Neuronal stem cell (in vitro differentiated cells): Measurements from ENCODE around the gene CYSTM1.

Experiments
- DNase-seq: peaks from one replicate; pipeline ENCODE4 v3.0.0-alpha.2; 2013; ENCODE audit warnings: low spot score
- H2AFZ ChIP-seq: one replicate; pipeline ENCODE4 v1.6.1; 2013; ENCODE audit warnings: mild to moderate bottlenecking, low read length, inconsistent platforms
- H2AK5ac ChIP-seq: 2 replicates; pipeline ENCODE4 v1.6.1; 2013; ENCODE audit warnings: low read depth, mild to moderate bottlenecking, inconsistent platforms, low read length, moderate library complexity, mixed read lengths
- H2BK120ac ChIP-seq: 2 replicates; pipeline ENCODE4 v1.6.1; 2013; ENCODE audit warnings: low read depth, mild to moderate bottlenecking, inconsistent platforms, low read length, moderate library complexity, mixed read lengths
- H2BK12ac ChIP-seq: one replicate; pipeline ENCODE4 v1.6.1; 2013; ENCODE audit warnings: low read length, inconsistent platforms
- H2BK15ac ChIP-seq: 2 replicates; pipeline ENCODE4 v1.6.1; 2013; ENCODE audit warnings: mild to moderate bottlenecking, low read length, inconsistent platforms, mixed read lengths
- H2BK5ac ChIP-seq: one replicate; pipeline ENCODE4 v1.6.1; 2013; ENCODE audit warnings: inconsistent platforms, mild to moderate bottlenecking, low read length, moderate library complexity
- H3K14ac ChIP-seq: one replicate; pipeline ENCODE4 v1.6.1; 2013; ENCODE audit warnings: low read length, inconsistent platforms
- H3K18ac ChIP-seq: 2 replicates; pipeline ENCODE4 v1.6.1; 2013; ENCODE audit warnings: low read length, inconsistent platforms
- H3K23ac ChIP-seq: 2 replicates; pipeline ENCODE4 v1.6.1; 2013; ENCODE audit warnings: low read depth, mild to moderate bottlenecking, mixed read lengths, low read length, inconsistent platforms; ENCODE audit not compliant: poor library complexity
- H3K27ac ChIP-seq: replicated peaks from 3 replicates; pipeline ENCODE4 v1.5.1; 2013; ENCODE audit warnings: low read length, inconsistent platforms
- H3K27me3 ChIP-seq, 3 experiments: 2 replicates each; pipeline ENCODE4 v1.6.1; 2013; ENCODE audit warnings: low read length in 3 of 3, mild to moderate bottlenecking in 2 of 3, inconsistent platforms in 1 of 3, low read depth in 1 of 3, mixed read lengths in 1 of 3, moderate library complexity in 1 of 3; ENCODE audit not compliant: control insufficient read depth in 3 of 3, insufficient read depth in 3 of 3
- H3K36me3 ChIP-seq, 2 donors: replicated peaks in 1 of 2; 2 replicates each; pipeline ENCODE4 v1.6.1; 2013; ENCODE audit warnings: low read length in 2 of 2; ENCODE audit not compliant: control insufficient read depth in 2 of 2, insufficient read depth in 2 of 2
- H3K4ac ChIP-seq: 2 replicates; pipeline ENCODE4 v1.6.1; 2013; ENCODE audit warnings: inconsistent platforms, mild to moderate bottlenecking, low read length, moderate library complexity
- H3K4me1 ChIP-seq, 2 donors: 1 replicate in 1 of 2; 2 replicates in 1 of 2; pipeline ENCODE4 v1.6.1; 2013; ENCODE audit warnings: low read length in 2 of 2, low read depth in 1 of 2; ENCODE audit not compliant: control insufficient read depth in 2 of 2, insufficient read depth in 1 of 2
- H3K4me2 ChIP-seq: one replicate; pipeline ENCODE4 v1.6.1; 2013; ENCODE audit warnings: mild to moderate bottlenecking, low read length, inconsistent platforms; ENCODE audit not compliant: insufficient read depth, poor library complexity, severe bottlenecking
- H3K4me3 ChIP-seq, 2 donors: 2 replicates each; pipeline ENCODE4 v1.5.1; 2013; ENCODE audit warnings: low read length in 2 of 2, mild to moderate bottlenecking in 2 of 2, inconsistent platforms in 1 of 2, moderate library complexity in 1 of 2
- H3K79me1 ChIP-seq: one replicate; pipeline ENCODE4 v1.6.1; 2013; ENCODE audit warnings: low read depth, mild to moderate bottlenecking, inconsistent platforms, low read length, moderate library complexity
- H3K9ac ChIP-seq: one replicate; pipeline ENCODE4 v1.6.1; 2013; ENCODE audit warnings: mild to moderate bottlenecking, low read depth, low read length, inconsistent platforms; ENCODE audit not compliant: poor library complexity
- H3K9me3 ChIP-seq, 2 donors: replicated peaks in 1 of 2; 2 replicates each; pipeline versions ENCODE3 to v1.6.1; 2013; ENCODE audit warnings: low read length in 2 of 2, mild to moderate bottlenecking in 2 of 2, inconsistent platforms in 1 of 2, low read depth in 1 of 2, mixed read lengths in 1 of 2, moderate library complexity in 1 of 2; ENCODE audit not compliant: control insufficient read depth in 2 of 2, insufficient read depth in 1 of 2
- H4K8ac ChIP-seq: one replicate; pipeline ENCODE4 v1.6.1; 2013; ENCODE audit warnings: low read depth, mild to moderate bottlenecking, inconsistent platforms, low read length, moderate library complexity
- H4K91ac ChIP-seq: one replicate; pipeline ENCODE4 v1.6.1; 2013; ENCODE audit warnings: low read length, low read depth, mild to moderate bottlenecking, inconsistent platforms; ENCODE audit not compliant: poor library complexity
- WGBS, 2 donors: extraction: QIAGEN DNeasy Blood & Tissue Kit; methylation state at CpG; one replicate each; pipeline ENCODE4 v1.1.7; 2013; ENCODE audit warnings: missing lambda C conversion rate in 2 of 2, mixed read lengths in 1 of 2; ENCODE audit not compliant: insufficient read length in 2 of 2, insufficient replicate concordance in 1 of 2; ENCODE audit errors: extremely low coverage in 2 of 2; 5-methylcytosine and 5-hydroxymethylcytosine counted together

Gene CYSTM1

GRCh38 chr5:140181525-140181924 lies 6.5 kb downstream of the CYSTM1 start:
- H3K4ac ChIP-seq = no peak overlapping the region
- H3K4me1 ChIP-seq = peaks cover 12 to 13% of the 10 kb centered on the region in 2 donors
- no peak for DNase-seq
- peaks cover 4% of the 10 kb centered on the region for H3K79me1 ChIP-seq
- no peak overlapping the region for H3K27ac ChIP-seq
- no peak overlapping the region for H2BK120ac ChIP-seq
- no peaks in the 10 kb centered on the region for H3K27me3 ChIP-seq
- H3K23ac ChIP-seq = no peak overlapping the region
- H2BK5ac ChIP-seq = no peak overlapping the region
- H2AK5ac ChIP-seq = no peak overlapping the region
- no peak overlapping the region for H3K18ac ChIP-seq
- H3K9me3 ChIP-seq = no peaks in the 10 kb centered on the region
- no peak overlapping the region for H2AFZ ChIP-seq
- no CpG with 5 or more reads among the region's 3 CpGs for WGBS, 2 donors
- H3K4me3 ChIP-seq = no peak overlapping the region
- H4K8ac ChIP-seq = no peak overlapping the region
- H2BK15ac ChIP-seq = no peak overlapping the region
- no peak overlapping the region for H3K9ac ChIP-seq
- H2BK12ac ChIP-seq = no peak overlapping the region
- H4K91ac ChIP-seq = no peak overlapping the region
- H3K4me2 ChIP-seq = no peak overlapping the region
- no peak overlapping the region for H3K14ac ChIP-seq
- H3K36me3 ChIP-seq = no peaks in the 10 kb centered on the region

DNA sequence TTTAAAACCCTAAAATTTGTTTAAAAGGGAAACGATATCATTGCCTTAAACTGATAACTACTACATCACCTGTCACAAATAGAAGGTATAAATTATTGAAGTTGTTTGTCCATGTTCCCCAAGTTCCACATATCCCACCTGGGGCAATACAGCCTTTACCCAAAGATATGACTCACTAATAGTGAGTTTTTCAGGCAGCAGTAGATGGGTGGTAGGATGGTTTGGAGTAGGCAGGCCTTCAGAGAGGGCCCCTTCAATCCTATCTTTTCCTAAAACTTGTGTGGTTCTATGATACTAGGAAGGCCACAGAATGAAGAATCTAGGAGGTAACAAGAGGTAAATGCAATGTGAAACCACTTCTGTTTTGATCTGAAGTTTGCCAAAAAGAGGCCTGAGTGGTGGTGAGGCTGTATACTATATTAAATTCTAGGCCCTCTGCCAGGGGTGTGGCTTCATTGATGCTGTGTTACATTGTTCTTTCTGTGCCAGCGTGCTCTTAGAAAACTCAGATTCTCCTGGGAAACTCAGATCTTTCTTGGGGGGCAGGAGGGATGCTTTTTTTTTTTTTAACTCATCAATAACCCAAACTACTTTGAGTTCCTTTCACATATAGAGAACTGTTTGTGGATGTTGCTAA lies 7.2 kb downstream of the CYSTM1 start:
- Histone ChIP-seq H3K9ac (no peak overlapping the region), H2BK5ac (no peak overlapping the region), H2BK120ac (no peak overlapping the region), H2AK5ac (no peak overlapping the region), H3K4me2 (no peak overlapping the region), H3K23ac (no peak overlapping the region), H3K36me3 (no peaks in the 10 kb centered on the region), H3K27me3 (no peaks in the 10 kb centered on the region), H2BK12ac (no peak overlapping the region), H2AFZ (peak overlapping the region; percentile 27), H3K14ac (no peak overlapping the region), H3K9me3 (no peaks in the 10 kb centered on the region), H2BK15ac (no peak overlapping the region), H3K4ac (no peak overlapping the region), H4K91ac (no peak overlapping the region), H3K4me1 (peaks cover 11 to 13% of the 10 kb centered on the region in 2 donors), H3K18ac (no peak overlapping the region), H4K8ac (no peak overlapping the region), H3K79me1 (peaks cover 4% of the 10 kb centered on the region), H3K27ac (no peak overlapping the region), H3K4me3 (no peak overlapping the region)
- no peak for DNase-seq
- no CpG with 5 or more reads among the region's 2 CpGs for WGBS, 2 donors

GRCh38 chr5:140182803-140183367 lies 7.9 kb downstream of the CYSTM1 start:
- peak overlapping the region; percentile 17 for H3K27ac ChIP-seq
- DNase-seq = no peak

DNA sequence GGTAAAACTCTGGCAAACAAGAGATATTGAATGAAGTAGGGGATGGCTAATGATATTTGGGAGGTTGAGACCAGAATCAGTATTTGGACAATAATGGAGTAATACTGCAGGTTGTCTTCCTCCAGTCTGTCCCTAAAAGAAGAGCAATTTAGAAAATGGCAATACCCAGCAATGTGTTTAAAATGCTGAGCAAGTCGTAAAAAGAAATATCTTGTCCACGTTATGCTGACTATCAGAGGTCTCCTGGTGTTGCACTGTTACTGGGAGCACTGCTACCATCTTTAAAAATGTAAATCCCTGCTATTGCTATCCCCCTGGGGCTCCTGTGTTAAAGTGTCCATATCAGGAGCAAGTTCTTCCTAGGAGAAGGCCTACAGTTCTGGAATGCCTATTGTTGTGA lies 10.4 kb downstream of the CYSTM1 start:
- no peaks in the 10 kb centered on the region for H3K9me3 ChIP-seq
- peaks cover 10 to 14% of the 10 kb centered on the region in 2 donors for H3K4me1 ChIP-seq
- H2BK5ac ChIP-seq = no peak overlapping the region
- H3K79me1 ChIP-seq = peaks cover 4% of the 10 kb centered on the region
- no peak overlapping the region for H2BK12ac ChIP-seq
- H3K4me2 ChIP-seq = no peak overlapping the region
- H2BK120ac ChIP-seq = no peak overlapping the region
- no peak overlapping the region for H2AK5ac ChIP-seq
- H4K8ac ChIP-seq = no peak overlapping the region
- no peaks in the 10 kb centered on the region for H3K36me3 ChIP-seq
- H3K18ac ChIP-seq = no peak overlapping the region
- no peak overlapping the region for H4K91ac ChIP-seq
- no CpG with 5 or more reads among the region's 2 CpGs for WGBS, 2 donors
- no peak overlapping the region for H3K23ac ChIP-seq
- no peaks in the 10 kb centered on the region for H3K27me3 ChIP-seq
- H3K9ac ChIP-seq = no peak overlapping the region
- H3K14ac ChIP-seq = no peak overlapping the region
- no peak for DNase-seq
- no peak overlapping the region for H3K4ac ChIP-seq
- no peak overlapping the region for H2BK15ac ChIP-seq
- H3K27ac ChIP-seq = no peak overlapping the region
- H3K4me3 ChIP-seq = no peak overlapping the region
- H2AFZ ChIP-seq = no peak overlapping the region

More at GRCh38 chr5:140182803-140183367, 7.9 kb downstream of the CYSTM1 start:
- no peak overlapping the region for H2AK5ac ChIP-seq
- H3K79me1 ChIP-seq = peaks cover 4% of the 10 kb centered on the region
- peaks cover 10 to 13% of the 10 kb centered on the region in 2 donors for H3K4me1 ChIP-seq
- no peak overlapping the region for H3K23ac ChIP-seq
- H3K27me3 ChIP-seq = no peaks in the 10 kb centered on the region
- peak overlapping the region; percentile 19 for H4K91ac ChIP-seq
- H3K18ac ChIP-seq = peak overlapping the region; percentile 7
- H2BK5ac ChIP-seq = no peak overlapping the region
- no peaks in the 10 kb centered on the region for H3K36me3 ChIP-seq
- WGBS, 2 donors = no CpG with 5 or more reads among the region's 5 CpGs
- no peak overlapping the region for H3K9ac ChIP-seq
- no peak overlapping the region for H2BK12ac ChIP-seq
- no peak overlapping the region for H3K4me3 ChIP-seq
- H4K8ac ChIP-seq = no peak overlapping the region
- H2BK15ac ChIP-seq = no peak overlapping the region
- H2BK120ac ChIP-seq = no peak overlapping the region
- no peaks in the 10 kb centered on the region for H3K9me3 ChIP-seq
- no peak overlapping the region for H3K4ac ChIP-seq
- no peak overlapping the region for H3K14ac ChIP-seq
- peak overlapping the region; percentile 29 for H3K4me2 ChIP-seq
- H2AFZ ChIP-seq = peak overlapping the region; percentile 27
